Left ventricle myocardium inferior (tissue), 1 donor: ENCODE measurements around the gene SBNO2. TPM values are rescaled to one million over a fixed set of nuclear protein-coding genes. Genes with fewer than 3 reads are reported as not detected.
A peak's percentile ranks its signal among the peaks of the same experiment; 100 is the strongest.

Source experiments
- DNase-seq: peaks from one replicate; pipeline ENCODE4 v3.0.0-alpha.2; 2020
- H3K27ac ChIP-seq: fragments of 200-600 bp; replicated peaks from 2 replicates; pipeline ENCODE4 v1.8.0; 2021
- H3K27me3 ChIP-seq: fragments of 200-600 bp; 2 replicates; pipeline ENCODE4 v1.8.0; 2021; ENCODE audit warnings: low read depth
- H3K36me3 ChIP-seq: fragments of 200-600 bp; 2 replicates; pipeline ENCODE4 v1.8.0; 2021
- H3K4me1 ChIP-seq: fragments of 200-600 bp; 2 replicates; pipeline ENCODE4 v1.8.0; 2021
- H3K4me3 ChIP-seq: fragments of 200-600 bp; 2 replicates; pipeline ENCODE4 v1.8.0; 2021; ENCODE audit warnings: mild to moderate bottlenecking, moderate library complexity
- H3K9me3 ChIP-seq: fragments of 200-600 bp; replicated peaks from 2 replicates; pipeline ENCODE4 v1.8.0; 2021
- CTCF ChIP-seq: fragments of 200-600 bp; IDR thresholded peaks from 2 replicates; pipeline ENCODE4 v1.8.0; 2021; ENCODE audit warnings: antibody characterized with exemption, mild to moderate bottlenecking, borderline replicate concordance
- intact Hi-C: fragments of 100-400 bp; cut with micrococcal nuclease; formaldehyde crosslinking; loops from one replicate; pipeline ENCODE4 v1.11.0; 2022
- total RNA-seq: library from RNA; stranded (reverse); fragmentation: NEBNext Ultra II Directional; extraction: Animal tissue kit (Norgen Biotek cat#: 25700); gene quantifications from one replicate; pipeline ENCODE4 v1.2.1, GENCODE V29; 2021
- donor health status: DM: no; HTN: yes; CAD: no; lungs with severe emphysema.

SBNO2 gene
- total RNA-seq, 1 donor from 2014 or later, result 16.9 TPM

- Histone ChIP-seq H3K27me3 (no peaks in the 10 kb centered on the region), H3K9me3 (no peaks in the 10 kb centered on the region), H3K27ac (peak overlapping the region; percentile 83), H3K36me3 (peaks cover 28% of the 10 kb centered on the region), H3K4me1 (peaks cover 64% of the 10 kb centered on the region), H3K4me3 (peak overlapping the region; percentile 47)
- no peak for TF ChIP-seq CTCF
- DNase-seq, result no peak
- intact Hi-C loops, result no loop called here
These were observed 22.9 kb downstream of the SBNO2 start for GRCh38 chr19:1151037-1151724.

- intact Hi-C loops, result no loop called here
- Histone ChIP-seq H3K27me3 (no peaks in the 10 kb centered on the region), H3K9me3 (no peaks in the 10 kb centered on the region), H3K36me3 (peaks cover 28% of the 10 kb centered on the region), H3K27ac (peak overlapping the region; percentile 83), H3K4me1 (peaks cover 57% of the 10 kb centered on the region), H3K4me3 (no peak overlapping the region)
- DNase-seq, result no peak
- no peak for TF ChIP-seq CTCF
These were observed 23.6 kb downstream of the SBNO2 start for GRCh38 chr19:1150333-1151036.

GRCh38 chr19:1149259-1150045, 24.6 kb downstream of the SBNO2 start:
- intact Hi-C loops, result no loop called here
- Histone ChIP-seq H3K36me3 (peaks cover 28% of the 10 kb centered on the region), H3K4me3 (no peak overlapping the region), H3K27ac (no peak overlapping the region), H3K27me3 (no peaks in the 10 kb centered on the region), H3K9me3 (no peaks in the 10 kb centered on the region), H3K4me1 (peaks cover 46% of the 10 kb centered on the region)
- no peak for TF ChIP-seq CTCF
- no peak for DNase-seq

DNA sequence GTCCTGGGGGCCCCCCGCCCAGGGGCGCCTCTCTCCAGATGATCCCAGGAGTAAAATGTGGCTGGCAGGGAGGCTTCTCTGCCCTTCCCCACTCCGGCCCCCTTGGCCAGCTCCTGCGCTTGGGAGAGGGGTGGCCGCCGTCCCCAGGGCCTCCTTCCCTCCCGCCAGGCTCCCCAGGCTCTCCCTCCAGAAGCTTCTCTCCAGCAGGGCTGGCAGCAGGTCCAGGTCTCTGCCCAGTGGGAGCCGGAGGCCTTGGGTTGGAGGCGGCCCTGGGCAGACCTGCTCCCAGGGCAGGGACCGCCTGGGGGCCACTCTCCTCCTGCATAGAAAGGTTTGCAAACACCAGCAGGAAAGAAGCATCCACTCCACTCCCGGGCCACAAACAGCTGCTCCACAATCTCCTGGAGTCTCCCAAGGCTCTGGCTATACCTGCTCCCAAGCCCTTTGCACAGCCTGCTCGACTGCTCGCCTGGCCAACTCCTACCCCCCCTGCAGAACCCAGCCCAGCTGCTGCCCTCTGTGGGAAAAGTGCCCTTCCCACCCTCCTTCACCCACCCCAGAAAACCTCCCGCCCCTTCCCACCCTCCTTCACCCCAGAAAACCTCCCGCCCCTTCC, 26.0 kb downstream of the SBNO2 start:
- H3K4me1 ChIP-seq, result peaks cover 32% of the 10 kb centered on the region
- DNase-seq, result no peak
- H3K27me3 ChIP-seq, result no peaks in the 10 kb centered on the region
- intact Hi-C loops, result no loop called here
- TF ChIP-seq CTCF, result no peak
- H3K4me3 ChIP-seq, result no peak overlapping the region
- peaks cover 32% of the 10 kb centered on the region for H3K36me3 ChIP-seq
- H3K27ac ChIP-seq, result no peak overlapping the region
- no peaks in the 10 kb centered on the region for H3K9me3 ChIP-seq
